KBM-7 (cell line): ENCODE measurements around the gene DET1.
"Not testable (repeated sequence)": the region's sequence is repeated elsewhere in the genome, so short reads cannot be mapped to it uniquely, and the experiment has no call there.

Experiments
- DNase-seq: peaks from one replicate; pipeline ENCODE4 v3.0.0-alpha.2; 2015
- in situ Hi-C: fragments of 300-500 bp; cut with MboI; formaldehyde crosslinking; loops from 2 replicates; pipeline ENCODE4 v1.14.3; 2020; ENCODE audit warnings: low sequenced_read_pairs, low pct_unique_long_range_greater_than_20kb, mixed read lengths

Gene DET1

DNA sequence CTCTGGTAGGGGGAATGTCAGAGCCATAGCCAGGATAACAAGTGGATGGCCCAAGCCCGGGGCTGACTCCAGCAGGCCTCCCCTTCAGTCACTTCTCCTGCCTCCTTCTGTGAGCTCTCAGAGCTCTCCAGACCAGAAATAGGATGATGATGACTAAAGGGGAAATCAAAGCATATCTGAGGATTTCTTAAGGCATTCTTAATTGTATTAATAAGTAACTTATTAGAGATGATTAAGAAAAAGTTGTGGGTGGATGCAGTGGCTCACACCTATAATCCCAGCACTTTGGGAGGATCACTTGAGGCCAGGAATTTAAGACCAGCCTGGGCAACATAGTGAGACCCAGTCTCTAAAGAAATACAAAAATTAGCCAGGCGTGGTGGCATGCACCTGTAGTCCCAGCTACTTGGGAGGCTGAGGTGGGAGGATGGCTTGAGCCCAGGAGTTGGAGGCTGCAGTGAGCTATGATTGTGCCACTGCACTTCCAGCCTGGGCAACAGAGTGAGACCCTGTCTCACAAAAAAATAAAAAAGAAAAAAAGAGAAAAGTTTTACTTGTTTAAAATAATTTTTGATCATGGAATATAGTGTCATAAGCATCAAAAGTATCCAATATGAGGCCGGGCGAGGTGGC lies 72.7 kb downstream of the DET1 start:
- DNase-seq, in situ Hi-C loops: not testable (repeated sequence)

DNA sequence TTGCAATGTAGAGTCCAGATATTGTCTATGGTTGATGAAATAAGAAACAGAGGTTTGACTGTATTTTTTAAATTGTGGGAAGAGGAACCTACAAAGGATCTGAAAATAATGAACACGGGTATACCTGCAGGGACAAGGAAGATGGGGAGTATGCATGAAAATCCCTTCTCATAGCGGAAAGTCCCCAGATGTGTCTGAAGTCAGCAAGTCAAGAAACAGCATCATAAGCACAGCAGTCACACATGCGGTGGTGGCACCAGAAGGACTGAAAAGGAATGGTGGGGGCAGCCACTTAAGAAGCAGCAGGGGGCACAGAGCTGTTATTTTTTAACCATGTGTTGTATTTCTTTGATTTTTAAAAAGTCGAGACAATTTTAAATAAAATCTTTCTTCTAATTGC lies 74.3 kb downstream of the DET1 start:
- no peak for DNase-seq
- in situ Hi-C loops = no loop called here

DNA sequence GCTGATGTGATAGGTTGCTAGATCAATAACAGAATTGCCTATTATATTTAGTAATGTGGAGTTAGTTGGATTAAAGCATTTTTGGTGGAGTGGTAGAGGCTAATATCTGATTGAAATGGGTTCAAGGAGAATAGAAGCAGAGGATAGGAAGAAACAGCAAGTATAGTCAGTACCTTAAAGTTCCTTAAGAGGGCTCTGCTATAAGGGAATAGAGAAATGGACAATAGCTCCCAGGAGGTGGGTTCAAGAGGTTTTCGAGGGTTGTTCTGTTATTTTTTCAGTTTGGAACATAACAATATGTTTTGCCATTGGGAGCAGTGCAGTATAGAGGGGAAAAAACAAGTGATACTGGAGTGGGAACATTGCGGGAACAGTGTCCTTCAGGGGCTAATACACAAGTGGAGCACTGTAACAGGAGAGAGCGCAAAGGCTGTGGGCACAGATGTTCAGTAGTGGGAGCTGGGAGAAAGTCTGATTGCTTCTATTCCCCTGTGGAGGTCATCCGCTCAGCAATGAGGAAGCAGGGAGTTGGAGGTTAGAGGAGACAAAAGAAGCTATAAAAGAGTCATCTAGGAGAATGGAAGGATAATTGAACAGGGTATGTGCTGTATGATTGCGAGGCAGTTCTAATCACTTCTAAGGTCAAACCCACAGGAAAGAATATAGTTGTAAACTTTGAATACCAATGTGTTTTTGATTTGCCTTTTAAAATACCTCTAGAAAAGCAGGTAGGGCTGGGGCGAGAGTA lies 75.7 kb downstream of the DET1 start:
- peak; percentile 28 for DNase-seq
- in situ Hi-C loops = no loop called here

DNA sequence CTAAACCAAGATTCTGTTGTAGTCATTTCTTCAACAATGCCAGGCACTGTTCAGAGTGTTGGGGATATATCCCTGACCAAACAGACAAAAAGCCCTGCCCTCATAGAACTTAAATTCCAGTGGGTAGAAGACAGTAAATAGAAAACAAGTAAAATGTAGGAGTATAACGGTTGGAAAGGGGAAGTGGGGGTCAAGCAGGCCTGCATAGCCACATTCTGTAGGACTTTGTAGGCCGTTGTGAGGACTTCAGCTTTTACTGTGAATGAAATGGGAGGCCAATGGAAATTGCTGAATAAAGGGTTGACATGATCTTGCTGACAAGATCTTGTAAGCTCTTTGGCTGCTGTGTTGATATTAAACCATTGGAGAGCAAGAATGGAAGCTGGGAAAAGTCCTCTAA lies 77.2 kb downstream of the DET1 start:
- in situ Hi-C loops = loop anchor here (10.0 kb wide), 1 partner anchor 155 kb away; the partner anchor contains the start of gene AEN
- DNase-seq = peak; percentile 31

DNA sequence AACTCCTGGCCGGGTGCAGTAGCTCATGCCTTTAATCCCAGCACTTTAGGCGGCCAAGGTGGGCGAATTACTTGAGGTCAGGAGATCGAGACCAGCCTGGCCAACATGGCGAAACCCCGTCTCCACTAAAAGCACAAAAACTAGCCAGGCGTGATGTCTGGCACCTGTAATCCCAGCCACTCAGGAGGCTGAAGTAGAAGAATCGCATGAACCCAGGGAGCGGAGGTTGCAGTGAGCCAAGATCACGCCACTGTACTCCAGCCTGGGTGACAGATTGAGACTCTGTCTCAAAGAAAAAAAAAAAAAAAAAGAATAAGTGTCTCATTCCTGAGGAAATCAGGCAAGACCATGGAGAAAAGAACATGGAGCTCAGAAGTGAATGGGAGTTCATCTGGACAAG lies 77.8 kb downstream of the DET1 start:
- in situ Hi-C loops = loop anchor here (10.0 kb wide), 1 partner anchor 156 kb away; the partner anchor contains the start of gene AEN
- DNase-seq = not testable (repeated sequence)

DNA sequence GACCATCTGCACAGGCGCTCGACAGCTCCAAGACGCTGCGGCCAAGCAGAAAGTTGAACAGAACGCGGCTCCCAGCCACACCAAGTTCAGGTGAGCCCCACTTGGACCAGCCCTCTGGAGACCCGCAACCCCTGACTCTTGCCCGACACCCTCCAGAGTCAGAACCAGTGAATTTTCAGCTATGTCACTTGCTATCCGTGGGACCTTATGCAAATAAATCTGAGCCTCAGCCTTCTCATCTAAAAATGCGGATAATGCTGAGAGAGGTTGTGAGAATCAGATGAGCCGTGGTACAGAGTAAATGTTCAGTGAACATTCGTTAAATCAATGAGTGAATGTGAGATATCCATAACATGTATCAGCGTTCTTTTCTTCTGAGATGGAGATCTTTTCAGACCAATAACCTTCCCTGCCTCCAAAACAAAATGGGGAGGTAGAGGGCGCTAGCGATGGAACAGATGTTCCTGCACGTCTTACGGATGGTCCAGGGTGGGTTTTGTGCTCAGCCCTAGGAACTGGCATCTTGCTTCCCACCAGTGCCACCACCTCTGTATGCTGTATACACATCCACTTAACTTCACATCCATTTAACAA lies 78.4 kb downstream of the DET1 start:
- DNase-seq = peak; percentile 60
- in situ Hi-C loops = loop anchor here (10.0 kb wide), 1 partner anchor 157 kb away; the partner anchor contains the start of gene AEN

DNA sequence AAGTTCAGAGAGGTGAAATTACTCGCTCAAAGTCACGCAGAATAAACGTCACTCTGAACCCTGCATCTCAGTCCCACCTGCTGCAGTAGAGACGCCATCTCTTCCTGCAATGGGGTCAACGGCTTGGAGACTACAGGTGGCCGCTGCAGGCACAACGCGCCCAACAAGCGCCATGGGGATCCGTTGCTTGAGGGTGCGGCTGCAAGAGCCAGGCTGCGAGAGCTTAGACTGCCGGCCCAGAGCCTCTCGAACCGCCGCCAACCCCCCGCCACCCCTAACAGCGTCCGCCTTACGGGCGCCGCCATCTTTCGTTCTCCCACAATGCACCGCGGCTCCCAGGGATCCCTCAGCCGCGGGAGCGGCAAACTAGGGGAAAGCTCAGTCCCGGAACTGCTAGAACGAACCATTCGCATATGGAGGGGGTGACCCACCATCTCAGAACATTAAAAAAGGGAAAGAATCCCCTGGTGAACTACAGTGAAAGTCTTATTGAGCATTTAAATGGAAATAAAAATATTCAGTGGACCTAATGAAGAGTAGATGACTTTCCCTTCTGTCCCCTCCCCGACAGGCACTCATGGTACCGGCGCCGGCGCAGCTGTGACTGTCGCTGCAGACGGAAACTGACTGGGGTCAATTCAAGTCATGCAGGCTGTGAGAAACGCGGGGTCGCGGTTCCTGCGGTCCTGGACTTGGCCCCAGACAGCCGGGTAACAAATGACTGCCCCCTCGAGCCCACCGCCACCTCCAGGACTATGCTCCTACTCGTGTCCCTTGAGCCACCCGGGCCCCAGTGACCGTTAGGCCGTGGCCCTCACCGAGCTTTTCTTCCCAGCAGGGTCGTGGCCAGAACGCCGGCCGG lies 79.2 kb downstream of the DET1 start, which contains the start of the genes MRPL46 and MRPS11:
Gene MRPL46 (minus strand): TSS at position 316 of the 862 bp plus-strand sequence. CDS start 11 bp downstream, at position 305.
Gene MRPS11 (plus strand): TSS at position 636 of the 862 bp plus-strand sequence. CDS start 10 bp downstream, at position 646.
- peak; percentile 98 for DNase-seq
- in situ Hi-C loops = loop anchor here (10.0 kb wide), 1 partner anchor 157 kb away; the partner anchor contains the start of gene AEN

DNA sequence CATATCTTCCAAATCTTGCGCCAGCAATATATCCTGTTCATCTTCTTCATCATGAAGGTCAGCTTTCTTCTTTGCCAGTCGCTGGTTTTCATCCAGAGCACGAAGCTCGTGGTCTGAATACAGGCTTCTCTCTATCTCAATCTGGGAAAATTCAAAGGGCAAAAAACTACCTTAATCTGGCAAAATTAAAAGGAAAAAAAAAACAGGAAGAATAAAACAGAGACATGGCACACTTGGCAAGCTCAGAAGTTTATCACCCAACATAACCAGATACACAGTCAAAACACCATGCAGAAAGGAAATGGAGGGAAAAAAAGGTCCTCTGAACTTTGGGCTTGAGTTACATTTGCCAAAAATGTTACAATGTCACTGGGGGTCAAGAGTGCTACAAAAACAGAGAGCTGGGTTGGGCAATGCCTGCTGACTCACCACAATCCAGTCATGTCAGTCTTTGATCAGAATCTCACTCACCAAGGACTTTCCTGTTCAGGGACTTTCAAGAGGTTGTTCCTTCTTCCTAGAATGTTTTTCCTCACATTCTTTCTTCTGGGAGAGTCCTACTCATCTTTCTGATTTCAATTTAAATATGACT lies 80.8 kb downstream of the DET1 start:
- DNase-seq = peak; percentile 39
- in situ Hi-C loops = loop anchor here (10.0 kb wide), 1 partner anchor 159 kb away; the partner anchor contains the start of gene AEN

DNA sequence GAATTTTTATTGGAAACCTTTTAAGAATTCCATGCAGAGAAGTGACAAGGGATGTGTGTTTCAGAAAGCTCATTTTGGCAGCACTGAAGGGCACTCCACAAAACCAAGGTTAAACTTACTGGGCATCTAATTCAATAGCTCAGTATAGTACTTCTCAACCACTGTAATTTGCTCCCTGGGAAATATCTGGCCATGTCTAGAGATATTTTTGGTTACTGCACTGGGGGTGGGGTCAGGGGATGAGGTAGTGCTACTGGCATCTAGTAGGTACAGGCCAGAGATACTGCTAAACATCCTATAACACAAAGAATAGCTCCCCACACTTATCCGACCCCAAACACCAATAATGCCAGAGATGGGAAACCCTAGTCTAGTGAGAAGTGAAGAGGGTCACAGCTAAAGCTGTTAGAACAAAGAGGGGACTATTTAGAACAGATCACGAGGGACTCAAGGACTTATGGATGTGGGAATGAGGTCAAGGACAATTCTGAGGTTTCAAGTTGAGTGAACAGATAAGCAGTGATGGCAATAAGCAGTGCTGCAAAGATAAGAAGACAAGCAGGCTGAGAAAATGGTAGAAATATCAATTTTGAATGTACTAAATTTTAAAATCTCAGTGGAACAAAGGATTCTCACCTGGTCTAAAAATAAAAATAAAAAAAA lies 82.5 kb downstream of the DET1 start:
- no peak for DNase-seq
- in situ Hi-C loops = loop anchor here (10.0 kb wide), 1 partner anchor 161 kb away; the partner anchor contains the start of gene AEN
